ENCODE measurements around the gene LRP1B.

DNA sequence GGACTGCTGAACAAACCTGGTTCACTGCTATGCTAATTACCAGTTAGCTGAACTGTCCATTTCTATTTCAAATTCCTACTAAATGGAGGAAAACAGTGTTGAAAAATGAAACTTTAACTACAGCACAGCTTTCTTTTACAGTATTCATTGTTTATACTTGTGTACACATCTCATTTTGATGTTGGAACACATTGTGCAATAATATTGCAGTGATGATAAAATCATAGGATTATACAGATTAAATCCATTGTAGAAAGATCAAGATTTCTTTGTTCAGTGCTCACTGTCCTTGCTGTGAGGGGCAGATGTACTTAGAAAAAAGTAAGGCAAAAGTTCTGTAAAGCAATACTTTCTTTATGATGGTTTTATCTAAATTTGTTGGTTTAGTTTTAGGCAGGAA is 1055.1 kb downstream of the LRP1B start:
- no peak for TF ChIP-seq CTCF (IDR thresholded peaks at IDR 0.05)
- no peak for TF ChIP-seq POLR2AphosphoS5 (IDR thresholded peaks at IDR 0.05; ENCODE audit: insufficient read depth in 1 of 2, low read depth in 1 of 2)

Measured in vagina (tissue), 2 donors.